ENCODE results near the gene C1orf167.

Gene C1orf167

DNA sequence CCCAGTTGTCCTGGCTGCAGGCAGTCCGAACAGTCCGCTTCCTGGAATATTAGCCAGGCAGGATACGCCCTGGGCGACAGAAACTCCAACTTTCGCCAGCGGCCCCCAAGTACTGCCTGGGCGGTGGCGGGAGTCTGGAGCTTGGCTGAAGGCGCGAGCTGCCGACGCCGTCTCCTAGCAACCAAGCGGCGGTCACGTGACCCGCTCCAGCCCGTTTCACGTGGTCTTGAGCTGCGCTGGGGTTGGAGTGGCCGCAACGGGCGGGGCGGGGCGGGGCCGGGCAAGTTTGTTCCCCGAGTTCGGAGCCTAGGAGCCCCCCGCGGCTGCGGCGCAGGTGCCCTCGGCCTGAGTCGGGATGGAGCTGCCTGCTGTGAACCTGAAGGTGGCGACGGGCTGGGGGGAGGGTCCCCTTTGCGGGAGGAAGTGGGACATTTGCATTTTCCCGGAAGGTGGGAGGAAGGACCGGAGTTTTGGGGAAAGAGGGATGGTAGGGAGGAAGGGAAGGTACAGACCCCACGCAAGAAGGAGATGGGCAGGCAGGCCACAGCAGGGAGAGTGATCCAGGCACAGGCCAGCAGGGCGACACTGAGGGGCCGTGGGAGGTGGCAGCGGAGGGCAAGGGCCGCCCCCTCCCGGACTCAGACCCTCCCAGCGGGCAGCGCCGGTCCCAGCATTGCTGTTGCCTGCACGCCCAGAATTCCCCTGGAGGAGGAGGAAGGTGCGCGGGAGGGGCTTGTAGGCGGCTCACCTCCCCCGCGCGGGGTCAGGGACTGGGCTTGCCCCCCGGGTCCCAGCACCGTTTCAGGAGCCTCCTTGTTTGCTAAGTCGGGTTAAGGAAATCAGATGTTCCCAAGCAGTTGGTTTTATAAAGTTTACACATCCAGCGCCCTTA lies 25.9 kb upstream of the C1orf167 start, which contains the start of gene AGTRAP:
Gene AGTRAP (plus strand): TSS at position 283 of the 892 bp plus-strand sequence. CDS start 73 bp downstream, at position 356.
- H3K4me3 ChIP-seq (ENCODE audit: low read depth, low read length) = peak within 1 kb of the TSS; percentile 95
- TF ChIP-seq, protein P1, sequence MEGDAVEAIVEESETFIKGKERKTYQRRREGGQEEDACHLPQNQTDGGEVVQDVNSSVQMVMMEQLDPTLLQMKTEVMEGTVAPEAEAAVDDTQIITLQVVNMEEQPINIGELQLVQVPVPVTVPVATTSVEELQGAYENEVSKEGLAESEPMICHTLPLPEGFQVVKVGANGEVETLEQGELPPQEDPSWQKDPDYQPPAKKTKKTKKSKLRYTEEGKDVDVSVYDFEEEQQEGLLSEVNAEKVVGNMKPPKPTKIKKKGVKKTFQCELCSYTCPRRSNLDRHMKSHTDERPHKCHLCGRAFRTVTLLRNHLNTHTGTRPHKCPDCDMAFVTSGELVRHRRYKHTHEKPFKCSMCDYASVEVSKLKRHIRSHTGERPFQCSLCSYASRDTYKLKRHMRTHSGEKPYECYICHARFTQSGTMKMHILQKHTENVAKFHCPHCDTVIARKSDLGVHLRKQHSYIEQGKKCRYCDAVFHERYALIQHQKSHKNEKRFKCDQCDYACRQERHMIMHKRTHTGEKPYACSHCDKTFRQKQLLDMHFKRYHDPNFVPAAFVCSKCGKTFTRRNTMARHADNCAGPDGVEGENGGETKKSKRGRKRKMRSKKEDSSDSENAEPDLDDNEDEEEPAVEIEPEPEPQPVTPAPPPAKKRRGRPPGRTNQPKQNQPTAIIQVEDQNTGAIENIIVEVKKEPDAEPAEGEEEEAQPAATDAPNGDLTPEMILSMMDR (conservative IDR thresholded peaks at IDR 0.05; ENCODE audit: low read depth, low read length) = no peak

DNA sequence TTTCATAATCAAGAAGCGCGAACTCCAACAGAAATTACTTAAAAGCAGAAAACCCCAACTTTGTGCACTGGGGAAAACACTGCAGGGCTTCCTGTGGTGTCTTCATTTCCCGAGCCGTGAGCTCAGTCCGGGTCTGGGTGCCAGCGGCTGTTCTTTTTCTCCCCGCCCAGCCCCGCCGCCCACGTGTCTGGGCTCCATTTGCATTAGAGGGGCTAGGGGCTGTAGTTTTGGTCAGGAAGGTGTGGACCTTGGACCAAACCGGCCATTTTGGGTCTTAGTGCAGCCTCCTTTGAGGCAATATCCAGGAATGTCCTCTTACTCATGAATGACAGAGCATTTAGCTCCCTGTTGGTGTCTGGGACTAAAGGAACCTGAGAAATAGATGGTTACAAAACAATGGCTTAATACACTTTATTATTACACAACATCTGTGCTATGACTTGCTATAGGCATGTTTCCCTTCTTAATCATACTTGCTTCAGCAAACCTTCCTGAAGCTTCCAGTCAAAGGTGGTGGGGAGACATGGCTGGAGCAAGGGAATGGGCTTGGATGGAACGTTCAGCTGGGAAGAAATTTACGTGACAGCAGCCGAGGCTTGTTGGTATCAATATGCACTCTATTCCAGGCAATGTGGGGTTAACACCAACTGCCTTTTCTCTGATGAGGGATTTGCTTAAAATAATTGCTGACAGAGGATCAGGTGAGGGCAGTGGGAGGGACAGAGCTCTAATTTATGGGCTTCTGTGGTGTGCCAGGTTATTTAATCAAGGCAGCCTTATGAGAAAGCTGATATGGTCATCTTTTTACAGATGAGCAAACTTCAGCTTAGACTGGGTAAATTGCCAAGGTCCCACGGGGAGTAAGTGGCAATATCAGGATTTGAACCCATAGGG lies 25.0 kb upstream of the C1orf167 start:
- peak; percentile 85 for DNase-seq (ENCODE audit: low read depth)
- H3K4me3 ChIP-seq (ENCODE audit: low read depth, low read length) = peak overlapping the region; percentile 95
- TF ChIP-seq, protein P1 (conservative IDR thresholded peaks at IDR 0.05; ENCODE audit: low read depth, low read length) = no peak

More for the DNA sequence above, 25.9 kb upstream of the C1orf167 start, which contains the start of gene AGTRAP:
- peak; percentile 95 for DNase-seq (ENCODE audit: low read depth)

GRCh38 chr1:11738096-11738495 lies 23.9 kb upstream of the C1orf167 start:
- no peak for DNase-seq (ENCODE audit: low read depth)
- TF ChIP-seq, protein P1 (conservative IDR thresholded peaks at IDR 0.05; ENCODE audit: low read depth, low read length) = no peak
- no peak overlapping the region for H3K4me3 ChIP-seq (ENCODE audit: low read depth, low read length)

- TF ChIP-seq, protein P1 (conservative IDR thresholded peaks at IDR 0.05; ENCODE audit: low read depth, low read length) = no peak
- H3K4me3 ChIP-seq (ENCODE audit: low read depth, low read length) = no peak overlapping the region
- no peak for DNase-seq (ENCODE audit: low read depth)
Observed at GRCh38 chr1:11738783-11739182, 23.2 kb upstream of the C1orf167 start.

- TF ChIP-seq, protein P1 (conservative IDR thresholded peaks at IDR 0.05; ENCODE audit: low read depth, low read length) = no peak
- no peak for DNase-seq (ENCODE audit: low read depth)
Observed at GRCh38 chr1:11740258-11741192, 21.5 kb upstream of the C1orf167 start.

DNA sequence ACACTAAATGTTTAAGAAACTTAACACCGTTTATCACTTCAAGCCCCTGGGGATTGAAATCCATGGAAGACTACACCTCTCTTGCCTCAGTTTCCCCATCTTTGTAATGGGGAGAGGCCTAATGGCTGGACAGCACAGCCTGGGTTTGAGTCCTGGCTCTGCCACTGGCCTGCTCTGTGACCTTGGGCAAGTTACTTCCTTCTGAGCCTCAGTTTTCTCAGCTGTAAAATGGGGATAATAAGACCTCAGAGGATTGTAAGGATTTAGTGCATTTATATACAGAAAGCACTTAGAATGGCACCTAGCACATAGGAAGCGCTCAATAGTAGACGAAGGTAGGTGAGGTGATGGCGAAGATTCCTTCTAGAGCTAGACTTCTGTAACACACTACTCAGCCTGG lies 20.5 kb upstream of the C1orf167 start:
- no peak overlapping the region for H3K4me3 ChIP-seq (ENCODE audit: low read depth, low read length)
- no peak for DNase-seq (ENCODE audit: low read depth)
- TF ChIP-seq, protein P1 (conservative IDR thresholded peaks at IDR 0.05; ENCODE audit: low read depth, low read length) = no peak

More at GRCh38 chr1:11740258-11741192, 21.5 kb upstream of the C1orf167 start:
- no peak overlapping the region for H3K4me3 ChIP-seq (ENCODE audit: low read depth, low read length)
